ENCODE measurements around the gene JADE2. TPM values are rescaled to one million over a fixed set of nuclear protein-coding genes. Genes with fewer than 3 reads are reported as not detected.

The JADE2 gene
- total RNA-seq, 1 experiment from 2014 or later, result 39.9 TPM

DNA sequence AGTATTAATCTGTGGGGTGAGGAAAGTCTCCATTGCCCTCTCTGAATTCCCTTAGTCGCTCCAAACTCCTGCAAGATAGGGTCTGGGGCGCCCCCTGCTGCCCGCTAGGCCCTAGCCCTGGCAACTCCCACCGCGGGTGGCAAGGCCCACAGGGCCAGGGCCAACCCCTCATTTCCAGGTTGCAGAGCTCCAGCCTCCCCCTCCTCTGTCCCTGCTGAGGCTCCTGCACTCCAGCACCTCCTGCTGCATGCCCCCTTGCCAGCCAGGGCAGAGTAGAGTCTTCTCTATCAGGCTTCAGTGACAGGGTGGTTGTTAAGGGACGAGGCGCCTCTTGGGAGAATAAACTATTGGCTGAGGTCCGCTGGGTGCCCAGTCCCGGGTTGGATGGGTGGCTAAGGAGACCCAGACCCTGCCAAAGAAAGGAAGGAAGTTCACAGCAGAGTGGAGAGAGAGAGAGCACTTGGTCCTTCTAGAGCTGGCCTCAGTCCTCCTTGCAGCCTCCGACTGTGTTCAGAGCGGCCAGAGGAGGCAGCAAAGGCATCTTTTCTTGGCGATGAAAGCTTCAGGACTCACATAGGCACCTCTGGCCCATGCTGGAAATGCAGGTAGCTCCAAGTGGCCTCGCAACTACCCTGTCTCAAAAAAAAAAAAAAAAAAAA lies 61.5 kb downstream of the JADE2 start:
- Histone ChIP-seq H3K9ac (ENCODE audit: low read length) (no peak overlapping the region), H2AFZ (ENCODE audit: low read depth, low read length, poor library complexity, severe bottlenecking) (peak overlapping the region; percentile 94), H3K9me2 (ENCODE audit: insufficient read depth) (no peaks in the 10 kb centered on the region), H3K36me3 (ENCODE audit: control insufficient read depth in 1 of 2, insufficient read depth in 2 of 2, low read length in 2 of 2) (no peaks in the 10 kb centered on the region), H3K79me2 (ENCODE audit: insufficient read depth, low read length) (no peaks in the 10 kb centered on the region), H4K20me1 (ENCODE audit: insufficient read depth) (no peaks in the 10 kb centered on the region), H3K9me3 (ENCODE audit: control insufficient read depth in 1 of 2, insufficient read depth in 1 of 2, low read depth in 1 of 2, low read length in 2 of 2) (no peaks in the 10 kb centered on the region), H3K4me3 (replicated peaks in 1 of 2; ENCODE audit: low read depth in 1 of 2, low read length in 2 of 2) (peak overlapping the region in 1 of 2 experiments; percentile 28; a peak in 2 of 4 replicates), H3K4me1 (ENCODE audit: control insufficient read depth in 1 of 2, insufficient read depth in 2 of 2, low read length in 2 of 2) (peaks cover 13 to 27% of the 10 kb centered on the region in 2 experiments), H3K27me3 (ENCODE audit: insufficient read depth, low read length) (no peaks in the 10 kb centered on the region), H3K4me2 (ENCODE audit: low read length) (peak overlapping the region; percentile 58), H3K27ac (ENCODE audit: low read depth, low read length) (peak overlapping the region; percentile 45)
- RAD21 ChIA-PET (ENCODE audit: low non-redundant PET in 1 of 2, low total read pairs in 2 of 2, uncharacterized antibody in 2 of 2, unreplicated experiment in 2 of 2), result interaction anchor here (0.5 to 1.9 kb wide), 11 partner anchors 12 to 1141 kb away, joined by 3 to 6 read pairs (median 4); partner anchors contain the start of genes CAMLG (in 2 of the 2), CDKN2AIPNL (in 1 of the 2) and PCBD2 (in 1 of the 2)
- POLR2A ChIA-PET, result interaction anchor here (0.9 to 1.4 kb wide), 4 partner anchors 9 to 75 kb away, joined by 3 to 6 read pairs (median 4); no protein-coding TSS in a partner anchor
- DNase-seq (ENCODE audit: low read depth, low spot score) (peak; percentile 85), ATAC-seq (peak; percentile 86)
- CTCF ChIA-PET, result interaction anchor here (0.6 to 2.6 kb wide), 47 partner anchors 9 to 548 kb away, joined by 3 to 49 read pairs (median 5); partner anchors contain the start of genes CAMLG, CDKN2AIPNL, PCBD2 and UBE2B
- BruUV-seq (replicated peaks), result no TSS peak
- intact Hi-C loops (cut with micrococcal nuclease), result loop anchor here (1.0 to 10.0 kb wide), 5 partner anchors 152 to 402 kb away; partner anchors contain the start of genes CAMLG, PCBD2 and UBE2B
- TF ChIP-seq POLR2AphosphoS5 (IDR thresholded peaks at IDR 0.05; ENCODE audit: low read depth, low read length), result 0 out of 2 replicates have a peak, but pooled peaks have one; percentile 16
- TF ChIP-seq, protein P1, sequence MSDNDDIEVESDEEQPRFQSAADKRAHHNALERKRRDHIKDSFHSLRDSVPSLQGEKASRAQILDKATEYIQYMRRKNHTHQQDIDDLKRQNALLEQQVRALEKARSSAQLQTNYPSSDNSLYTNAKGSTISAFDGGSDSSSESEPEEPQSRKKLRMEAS (IDR thresholded peaks at IDR 0.05), result peak; percentile 39; the same call in 1 of the 2 replicates
- TF ChIP-seq YY1 (IDR thresholded peaks at IDR 0.05; ENCODE audit: extremely low read depth, insufficient replicate concordance, low read depth, low read length), result no peak
- peak; percentile 95 for TF ChIP-seq RAD21 (IDR thresholded peaks at IDR 0.05; ENCODE audit: low read depth)
- TF ChIP-seq ZFX (IDR thresholded peaks at IDR 0.05), result peak; percentile 37; the same call in 1 of the 2 replicates
- peak; percentile 57 for TF ChIP-seq CBX3 (IDR thresholded peaks at IDR 0.05; ENCODE audit: low read depth)
- no peak for TF ChIP-seq EZH2 (IDR thresholded peaks at IDR 0.05)
- TF ChIP-seq, protein P2, sequence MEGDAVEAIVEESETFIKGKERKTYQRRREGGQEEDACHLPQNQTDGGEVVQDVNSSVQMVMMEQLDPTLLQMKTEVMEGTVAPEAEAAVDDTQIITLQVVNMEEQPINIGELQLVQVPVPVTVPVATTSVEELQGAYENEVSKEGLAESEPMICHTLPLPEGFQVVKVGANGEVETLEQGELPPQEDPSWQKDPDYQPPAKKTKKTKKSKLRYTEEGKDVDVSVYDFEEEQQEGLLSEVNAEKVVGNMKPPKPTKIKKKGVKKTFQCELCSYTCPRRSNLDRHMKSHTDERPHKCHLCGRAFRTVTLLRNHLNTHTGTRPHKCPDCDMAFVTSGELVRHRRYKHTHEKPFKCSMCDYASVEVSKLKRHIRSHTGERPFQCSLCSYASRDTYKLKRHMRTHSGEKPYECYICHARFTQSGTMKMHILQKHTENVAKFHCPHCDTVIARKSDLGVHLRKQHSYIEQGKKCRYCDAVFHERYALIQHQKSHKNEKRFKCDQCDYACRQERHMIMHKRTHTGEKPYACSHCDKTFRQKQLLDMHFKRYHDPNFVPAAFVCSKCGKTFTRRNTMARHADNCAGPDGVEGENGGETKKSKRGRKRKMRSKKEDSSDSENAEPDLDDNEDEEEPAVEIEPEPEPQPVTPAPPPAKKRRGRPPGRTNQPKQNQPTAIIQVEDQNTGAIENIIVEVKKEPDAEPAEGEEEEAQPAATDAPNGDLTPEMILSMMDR (IDR thresholded peaks at IDR 0.05 in 2 of 3, conservative IDR thresholded peaks at IDR 0.05 in 1 of 3; ENCODE audit: borderline replicate concordance in 1 of 3, insufficient read depth in 1 of 3, low read depth in 2 of 3, low read length in 2 of 3), result peak; percentile 86 to 93 (median 90)
